GM23338 (cell line): ENCODE results near the gene PRPH. TPM values are rescaled to one million over a fixed set of nuclear protein-coding genes. Genes with fewer than 3 reads are reported as not detected.

Experiments
- ATAC-seq: fragments of 200-7000 bp; cut with Tn5 transposase; 3 replicates; pipeline ENCODE4 v1.9.1; 2020
- DNase-seq: peaks from one replicate; pipeline ENCODE4 v3.0.0-alpha.2; 2015; ENCODE audit warnings: low spot score
- H2AFZ ChIP-seq: fragments of 200-600 bp; sonication (generic); 2 replicates; pipeline ENCODE4 v1.8.0; 2016; ENCODE audit warnings: antibody characterized with exemption, mild to moderate bottlenecking, moderate library complexity
- H3F3A ChIP-seq: fragments of 200-600 bp; sonication (generic); replicated peaks from 2 replicates; pipeline ENCODE4 v1.8.0; 2017; ENCODE audit warnings: antibody characterized with exemption, mixed run types, low read depth
- H3K27ac ChIP-seq: fragments of 200-600 bp; sonication (generic); 2 replicates; pipeline ENCODE4 v1.6.1; 2016; ENCODE audit warnings: low read depth
- H3K27me3 ChIP-seq: fragments of 200-600 bp; sonication (generic); 2 replicates; pipeline ENCODE4 v1.8.0; 2016; ENCODE audit warnings: mild to moderate bottlenecking, mixed run types, moderate library complexity; ENCODE audit not compliant: insufficient read depth
- H3K36me3 ChIP-seq: fragments of 200-600 bp; sonication (generic); 2 replicates; pipeline ENCODE4 v1.8.0; 2016; ENCODE audit warnings: mild to moderate bottlenecking; ENCODE audit not compliant: insufficient read depth
- H3K4me1 ChIP-seq: fragments of 200-600 bp; sonication (generic); 2 replicates; pipeline ENCODE4 v1.8.0; 2016; ENCODE audit warnings: mild to moderate bottlenecking, moderate library complexity; ENCODE audit not compliant: insufficient read depth
- H3K4me2 ChIP-seq: fragments of 200-600 bp; sonication (generic); 2 replicates; pipeline ENCODE4 v1.7.1; 2017; ENCODE audit warnings: mixed run types
- H3K4me3 ChIP-seq: fragments of 200-600 bp; sonication (generic); 2 replicates; pipeline ENCODE4 v1.6.1; 2016; ENCODE audit warnings: mixed run types
- H3K79me2 ChIP-seq: fragments of 200-600 bp; sonication (generic); replicated peaks from 2 replicates; pipeline ENCODE4 v1.8.0; 2017; ENCODE audit warnings: mild to moderate bottlenecking; ENCODE audit not compliant: insufficient read depth
- H3K9me2 ChIP-seq: fragments of 200-600 bp; sonication (generic); 2 replicates; pipeline ENCODE4 v1.8.0; 2017; ENCODE audit not compliant: insufficient read depth
- H4K20me1 ChIP-seq: fragments of 200-600 bp; sonication (generic); replicated peaks from 2 replicates; pipeline ENCODE4 v1.8.0; 2017; ENCODE audit warnings: mild to moderate bottlenecking; ENCODE audit not compliant: insufficient read depth
- H3K27ac Mint-ChIP-seq: 2 replicates; pipeline ENCODE4 v1.8.0; 2020; ENCODE audit warnings: inconsistent platforms, mild to moderate bottlenecking, moderate library complexity, mixed read lengths
- H3K27me3 Mint-ChIP-seq: 3 replicates; pipeline ENCODE4 v1.8.0; 2022; ENCODE audit warnings: low read depth, mild to moderate bottlenecking, moderate library complexity, mixed read lengths, inconsistent platforms; ENCODE audit not compliant: insufficient read depth, poor library complexity
- H3K36me3 Mint-ChIP-seq: 3 replicates; pipeline ENCODE4 v1.8.0; 2021; ENCODE audit warnings: low read depth, mild to moderate bottlenecking, inconsistent platforms, moderate library complexity, mixed read lengths
- H3K4me1 Mint-ChIP-seq: 3 replicates; pipeline ENCODE4 v1.8.0; 2020; ENCODE audit warnings: mild to moderate bottlenecking, inconsistent platforms, mixed read lengths
- H3K4me3 Mint-ChIP-seq: 3 replicates; pipeline ENCODE4 v1.8.0; 2021; ENCODE audit warnings: moderate library complexity, mild to moderate bottlenecking, inconsistent platforms, mixed read lengths
- H3K9me3 Mint-ChIP-seq: 3 replicates; pipeline ENCODE4 v1.8.0; 2020; ENCODE audit warnings: moderate library complexity, mild to moderate bottlenecking, inconsistent platforms, mixed read lengths
- EZH2 ChIP-seq: fragments of 200-600 bp; sonication (generic); IDR thresholded peaks from one replicate; pipeline ENCODE4 v1.8.0; 2017; ENCODE audit warnings: antibody characterized with exemption, mild to moderate bottlenecking, low read depth; ENCODE audit not compliant: unreplicated experiment
- JUNB ChIP-seq: IDR thresholded peaks from one replicate; pipeline ENCODE4 v1.6.1; 2016; ENCODE audit warnings: antibody characterized with exemption; ENCODE audit not compliant: unreplicated experiment
- NANOG ChIP-seq: IDR thresholded peaks from 2 replicates; pipeline ENCODE4 v1.6.1; 2016; ENCODE audit warnings: antibody characterized with exemption, borderline replicate concordance
- POLR2AphosphoS5 ChIP-seq: IDR thresholded peaks from 2 replicates; pipeline ENCODE4 v1.6.1; 2016; ENCODE audit warnings: antibody characterized with exemption, low read depth
- ZNF114 ChIP-seq: fragments of 250-450 bp; sonication (Bioruptor Pico); IDR thresholded peaks from 2 replicates; pipeline ENCODE4 v1.5.0; 2020; ENCODE audit warnings: mild to moderate bottlenecking, moderate library complexity
- ZNF331 ChIP-seq: fragments of 250-450 bp; sonication (Bioruptor Pico); IDR thresholded peaks from 2 replicates; pipeline ENCODE4 v1.5.0; 2020; ENCODE audit warnings: low read depth, mild to moderate bottlenecking, moderate library complexity
- polyA plus RNA-seq: library from polyadenylated mRNA; unstranded; fragments of >200 nt; fragmentation: Nextera tagmentation; extraction: Ambion mirVana; gene quantifications from 2 replicates; pipeline ENCODE4 v1.2.1, GENCODE V29; 2016
- total RNA-seq: library from RNA; depleted of rRNA; stranded (reverse); fragments of >200 nt; shearing (Covaris generic); gene quantifications from 2 replicates; pipeline ENCODE4 v1.2.3, GENCODE V29; 2014
- TF ChIP-seq, protein P1 (sequence below): IDR thresholded peaks from one replicate; pipeline ENCODE4 v1.6.1; 2018; ENCODE audit warnings: antibody characterized with exemption; ENCODE audit not compliant: unreplicated experiment
- TF ChIP-seq, protein P2 (sequence below), 2 experiments: fragments of 200-600 bp in 1 of 2; sonication (generic) in 1 of 2; conservative IDR thresholded peaks; 2 replicates each; pipeline versions ENCODE4 v1.5.1 to v1.6.1; 2016 to 2017; ENCODE audit warnings: antibody characterized with exemption in 2 of 2, low read depth in 2 of 2, mild to moderate bottlenecking in 2 of 2, moderate library complexity in 1 of 2

Gene PRPH
- total and polyA plus RNA-seq, 2 experiments from 2014 or later = 0.24 to 0.36 TPM

DNA sequence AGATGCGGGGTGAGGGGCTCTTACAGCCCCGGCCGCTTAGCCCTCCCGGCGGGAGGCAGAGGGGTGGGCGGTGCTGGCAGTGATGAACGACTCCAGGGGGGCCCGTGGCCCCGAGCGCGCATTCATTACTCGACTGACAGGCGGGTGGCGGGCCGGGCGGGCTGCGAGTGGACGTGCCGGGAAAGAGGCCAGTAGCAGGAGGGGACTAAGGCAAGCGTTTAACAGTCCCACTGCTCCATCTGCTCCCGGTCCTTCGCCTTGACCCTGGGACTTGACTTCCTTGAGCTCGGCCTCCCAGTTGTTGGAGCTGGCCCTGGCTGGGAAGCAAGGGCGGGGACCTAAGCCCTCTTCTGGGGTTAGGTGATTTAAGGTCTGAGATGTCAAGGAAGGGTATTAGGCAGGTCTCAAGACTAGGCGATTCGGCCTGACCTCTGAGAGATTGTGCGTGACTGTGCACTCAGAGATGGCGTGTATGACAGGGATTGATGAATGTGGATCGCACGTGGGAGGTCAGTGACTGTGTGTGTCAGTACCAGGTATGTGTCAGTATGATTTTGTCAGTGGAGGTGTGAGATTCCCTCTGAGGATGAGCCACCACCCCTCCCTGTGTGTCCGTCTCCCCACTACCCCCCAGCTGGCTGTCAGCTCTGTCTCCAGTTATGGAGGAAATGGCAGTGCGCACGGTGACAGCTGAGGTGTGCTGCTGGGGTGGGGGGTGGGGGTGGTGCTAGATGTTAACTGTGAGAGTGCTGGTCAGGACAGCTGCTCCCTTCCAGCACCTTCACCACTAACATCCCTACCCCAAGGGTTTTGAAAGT is 48.2 kb downstream of the PRPH start:
- H3K4me3 ChIP-seq = peak overlapping the region; percentile 85
- DNase-seq (peak; percentile 46), ATAC-seq (no peak)
- Mint-ChIP-seq H3K4me1 (peaks cover 55% of the 10 kb centered on the region), H3K27ac (no peak overlapping the region), H3K4me3 (peak overlapping the region; percentile 70), H3K27me3 (peaks cover 98% of the 10 kb centered on the region), H3K9me3 (peaks cover 6% of the 10 kb centered on the region; the same call in 2 of the 3 replicates), H3K36me3 (no peaks in the 10 kb centered on the region; the same call in 2 of the 3 replicates)
- no peaks in the 10 kb centered on the region for H3K9me2 ChIP-seq
- H3K27me3 ChIP-seq = peaks cover 99% of the 10 kb centered on the region
- H3K36me3 ChIP-seq = no peaks in the 10 kb centered on the region
- H2AFZ ChIP-seq = no peak overlapping the region
- H3K27ac ChIP-seq = no peak overlapping the region
- H4K20me1 ChIP-seq = peaks cover 18% of the 10 kb centered on the region
- H3K79me2 ChIP-seq = no peaks in the 10 kb centered on the region
- peaks cover 51% of the 10 kb centered on the region for H3K4me1 ChIP-seq
- H3K4me2 ChIP-seq = peak overlapping the region; percentile 76
- TF ChIP-seq EZH2 (peak; percentile 74), ZNF331 (no peak), ZNF114 (no peak), JUNB (no peak)
- TF ChIP-seq, protein P1, sequence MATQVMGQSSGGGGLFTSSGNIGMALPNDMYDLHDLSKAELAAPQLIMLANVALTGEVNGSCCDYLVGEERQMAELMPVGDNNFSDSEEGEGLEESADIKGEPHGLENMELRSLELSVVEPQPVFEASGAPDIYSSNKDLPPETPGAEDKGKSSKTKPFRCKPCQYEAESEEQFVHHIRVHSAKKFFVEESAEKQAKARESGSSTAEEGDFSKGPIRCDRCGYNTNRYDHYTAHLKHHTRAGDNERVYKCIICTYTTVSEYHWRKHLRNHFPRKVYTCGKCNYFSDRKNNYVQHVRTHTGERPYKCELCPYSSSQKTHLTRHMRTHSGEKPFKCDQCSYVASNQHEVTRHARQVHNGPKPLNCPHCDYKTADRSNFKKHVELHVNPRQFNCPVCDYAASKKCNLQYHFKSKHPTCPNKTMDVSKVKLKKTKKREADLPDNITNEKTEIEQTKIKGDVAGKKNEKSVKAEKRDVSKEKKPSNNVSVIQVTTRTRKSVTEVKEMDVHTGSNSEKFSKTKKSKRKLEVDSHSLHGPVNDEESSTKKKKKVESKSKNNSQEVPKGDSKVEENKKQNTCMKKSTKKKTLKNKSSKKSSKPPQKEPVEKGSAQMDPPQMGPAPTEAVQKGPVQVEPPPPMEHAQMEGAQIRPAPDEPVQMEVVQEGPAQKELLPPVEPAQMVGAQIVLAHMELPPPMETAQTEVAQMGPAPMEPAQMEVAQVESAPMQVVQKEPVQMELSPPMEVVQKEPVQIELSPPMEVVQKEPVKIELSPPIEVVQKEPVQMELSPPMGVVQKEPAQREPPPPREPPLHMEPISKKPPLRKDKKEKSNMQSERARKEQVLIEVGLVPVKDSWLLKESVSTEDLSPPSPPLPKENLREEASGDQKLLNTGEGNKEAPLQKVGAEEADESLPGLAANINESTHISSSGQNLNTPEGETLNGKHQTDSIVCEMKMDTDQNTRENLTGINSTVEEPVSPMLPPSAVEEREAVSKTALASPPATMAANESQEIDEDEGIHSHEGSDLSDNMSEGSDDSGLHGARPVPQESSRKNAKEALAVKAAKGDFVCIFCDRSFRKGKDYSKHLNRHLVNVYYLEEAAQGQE = no peak
- peaks cover 32% of the 10 kb centered on the region for H3F3A ChIP-seq

DNA sequence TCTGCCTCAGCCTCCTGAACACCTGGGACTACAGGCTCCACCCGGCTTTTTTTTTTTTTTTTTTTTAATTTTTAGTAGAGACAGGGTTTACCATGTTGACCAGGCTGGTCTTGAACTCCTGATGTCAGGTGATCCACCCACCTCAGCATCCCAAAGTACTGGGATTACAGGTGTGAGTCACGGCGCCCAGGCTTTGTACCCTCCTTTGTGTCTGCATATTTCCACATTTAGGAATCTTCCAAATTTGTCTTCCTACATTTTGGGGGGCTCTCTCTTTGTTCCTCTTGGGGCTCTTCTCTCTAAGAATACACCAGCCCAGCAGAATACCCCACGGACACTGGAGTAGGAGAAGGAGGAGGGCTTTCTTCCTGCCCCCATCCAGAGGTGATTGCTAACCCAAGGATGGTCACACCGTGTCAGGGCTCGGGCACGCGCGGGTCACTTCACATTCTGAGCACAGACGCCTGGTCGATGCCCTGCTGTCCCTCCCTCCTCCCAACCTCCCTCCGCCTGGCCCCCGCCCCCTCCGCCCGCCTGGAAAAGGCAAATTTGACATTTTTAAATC is 49.6 kb downstream of the PRPH start:
- Mint-ChIP-seq H3K36me3 (no peaks in the 10 kb centered on the region; the same call in 2 of the 3 replicates), H3K27ac (no peak overlapping the region), H3K4me1 (peaks cover 44% of the 10 kb centered on the region), H3K9me3 (peaks cover 6% of the 10 kb centered on the region; the same call in 2 of the 3 replicates), H3K27me3 (peaks cover 97% of the 10 kb centered on the region), H3K4me3 (peak overlapping the region; percentile 50; the same call in 2 of the 3 replicates)
- H3K79me2 ChIP-seq = no peaks in the 10 kb centered on the region
- TF ChIP-seq, protein P2, sequence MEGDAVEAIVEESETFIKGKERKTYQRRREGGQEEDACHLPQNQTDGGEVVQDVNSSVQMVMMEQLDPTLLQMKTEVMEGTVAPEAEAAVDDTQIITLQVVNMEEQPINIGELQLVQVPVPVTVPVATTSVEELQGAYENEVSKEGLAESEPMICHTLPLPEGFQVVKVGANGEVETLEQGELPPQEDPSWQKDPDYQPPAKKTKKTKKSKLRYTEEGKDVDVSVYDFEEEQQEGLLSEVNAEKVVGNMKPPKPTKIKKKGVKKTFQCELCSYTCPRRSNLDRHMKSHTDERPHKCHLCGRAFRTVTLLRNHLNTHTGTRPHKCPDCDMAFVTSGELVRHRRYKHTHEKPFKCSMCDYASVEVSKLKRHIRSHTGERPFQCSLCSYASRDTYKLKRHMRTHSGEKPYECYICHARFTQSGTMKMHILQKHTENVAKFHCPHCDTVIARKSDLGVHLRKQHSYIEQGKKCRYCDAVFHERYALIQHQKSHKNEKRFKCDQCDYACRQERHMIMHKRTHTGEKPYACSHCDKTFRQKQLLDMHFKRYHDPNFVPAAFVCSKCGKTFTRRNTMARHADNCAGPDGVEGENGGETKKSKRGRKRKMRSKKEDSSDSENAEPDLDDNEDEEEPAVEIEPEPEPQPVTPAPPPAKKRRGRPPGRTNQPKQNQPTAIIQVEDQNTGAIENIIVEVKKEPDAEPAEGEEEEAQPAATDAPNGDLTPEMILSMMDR (conservative IDR thresholded peaks at IDR 0.05; ENCODE audit: low read depth in 2 of 2) = no peak
- TF ChIP-seq POLR2AphosphoS5 = no peak
- TF ChIP-seq NANOG = no peak
- TF ChIP-seq EZH2 = peak; percentile 54
- no peak overlapping the region for H2AFZ ChIP-seq
- peaks cover 99% of the 10 kb centered on the region for H3K27me3 ChIP-seq
- peaks cover 25% of the 10 kb centered on the region for H3F3A ChIP-seq
- DNase-seq (peak; percentile 17), ATAC-seq (no peak)
- H3K4me2 ChIP-seq = peak overlapping the region; percentile 78
- H3K27ac ChIP-seq = no peak overlapping the region
- H3K4me3 ChIP-seq = peak overlapping the region; percentile 47
- H3K9me2 ChIP-seq = no peaks in the 10 kb centered on the region
- H4K20me1 ChIP-seq = peaks cover 18% of the 10 kb centered on the region
- H3K36me3 ChIP-seq = no peaks in the 10 kb centered on the region
- peaks cover 37% of the 10 kb centered on the region for H3K4me1 ChIP-seq
